ENCODE data around the gene CFAP298.

The CFAP298 gene

DNA sequence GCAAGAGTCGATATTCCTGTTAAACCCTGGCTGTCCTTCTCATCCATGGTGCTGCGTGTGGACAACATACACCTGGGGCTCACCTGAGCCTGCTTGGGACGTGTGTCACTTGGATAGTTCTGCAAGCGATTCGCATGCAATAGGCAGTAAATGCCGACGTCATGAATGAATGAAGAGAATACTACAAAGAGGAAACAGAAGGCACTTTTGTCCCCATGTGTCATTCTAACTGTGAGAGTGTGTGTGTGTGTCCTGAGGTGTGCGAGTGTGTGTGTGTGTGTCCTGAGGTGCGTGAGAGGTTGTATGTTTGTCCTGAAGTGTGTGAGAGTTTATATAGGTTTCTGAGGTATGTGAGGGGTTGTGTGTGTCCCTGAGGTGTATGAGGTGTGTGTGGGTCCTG is 26.2 kb downstream of the CFAP298 start:
- TF ChIP-seq, protein P1, sequence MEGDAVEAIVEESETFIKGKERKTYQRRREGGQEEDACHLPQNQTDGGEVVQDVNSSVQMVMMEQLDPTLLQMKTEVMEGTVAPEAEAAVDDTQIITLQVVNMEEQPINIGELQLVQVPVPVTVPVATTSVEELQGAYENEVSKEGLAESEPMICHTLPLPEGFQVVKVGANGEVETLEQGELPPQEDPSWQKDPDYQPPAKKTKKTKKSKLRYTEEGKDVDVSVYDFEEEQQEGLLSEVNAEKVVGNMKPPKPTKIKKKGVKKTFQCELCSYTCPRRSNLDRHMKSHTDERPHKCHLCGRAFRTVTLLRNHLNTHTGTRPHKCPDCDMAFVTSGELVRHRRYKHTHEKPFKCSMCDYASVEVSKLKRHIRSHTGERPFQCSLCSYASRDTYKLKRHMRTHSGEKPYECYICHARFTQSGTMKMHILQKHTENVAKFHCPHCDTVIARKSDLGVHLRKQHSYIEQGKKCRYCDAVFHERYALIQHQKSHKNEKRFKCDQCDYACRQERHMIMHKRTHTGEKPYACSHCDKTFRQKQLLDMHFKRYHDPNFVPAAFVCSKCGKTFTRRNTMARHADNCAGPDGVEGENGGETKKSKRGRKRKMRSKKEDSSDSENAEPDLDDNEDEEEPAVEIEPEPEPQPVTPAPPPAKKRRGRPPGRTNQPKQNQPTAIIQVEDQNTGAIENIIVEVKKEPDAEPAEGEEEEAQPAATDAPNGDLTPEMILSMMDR (IDR thresholded peaks at IDR 0.05; ENCODE audit: control insufficient read depth, extremely low read depth, insufficient read depth) = no peak
- H3K4me3 ChIP-seq (ENCODE audit: low read depth, low read length) = no peak overlapping the region
- DNase-seq (ENCODE audit: low read depth) = no peak

DNA sequence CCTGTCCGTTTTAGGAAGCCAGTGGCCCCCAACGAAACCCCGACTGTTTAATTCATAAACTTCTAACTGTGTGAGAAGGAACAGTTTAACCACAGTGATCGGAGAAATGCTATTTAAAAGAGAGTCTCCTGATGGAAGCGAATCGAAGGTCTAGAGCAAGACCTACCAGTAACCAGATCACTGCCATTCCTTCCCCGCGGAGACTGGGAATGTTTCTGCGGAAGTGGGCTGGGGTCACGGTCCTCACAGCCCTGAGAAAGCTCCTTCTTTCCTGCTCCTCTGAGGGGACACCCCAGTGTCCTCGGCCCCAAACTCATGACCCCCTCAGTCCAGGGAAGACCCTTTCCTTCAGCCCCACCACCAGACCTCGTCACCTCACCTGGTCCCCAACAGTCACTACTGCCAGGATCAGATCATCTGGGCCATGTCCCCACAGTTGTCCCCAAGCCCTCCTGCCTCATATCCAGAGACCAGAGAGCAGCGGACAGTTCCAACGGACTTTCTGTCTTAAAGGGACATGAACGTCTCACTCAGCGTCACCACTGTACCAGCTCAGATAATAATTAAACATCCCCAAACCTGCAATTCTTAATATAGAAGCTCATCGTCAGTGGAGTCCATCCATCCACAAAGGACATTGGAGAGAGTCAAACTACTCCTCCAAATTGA is 27.0 kb downstream of the CFAP298 start, which contains the start of gene TCP10L:
TCP10L (minus strand) TSS at position 482 of the 669 bp plus-strand sequence. CDS start 1,219 bp downstream, outside the sequence.
- no peak within 1 kb of the TSS for H3K4me3 ChIP-seq (ENCODE audit: low read depth, low read length)
- DNase-seq (ENCODE audit: low read depth) = no peak
- TF ChIP-seq, protein P1 (IDR thresholded peaks at IDR 0.05; ENCODE audit: control insufficient read depth, extremely low read depth, insufficient read depth) = no peak

DNA sequence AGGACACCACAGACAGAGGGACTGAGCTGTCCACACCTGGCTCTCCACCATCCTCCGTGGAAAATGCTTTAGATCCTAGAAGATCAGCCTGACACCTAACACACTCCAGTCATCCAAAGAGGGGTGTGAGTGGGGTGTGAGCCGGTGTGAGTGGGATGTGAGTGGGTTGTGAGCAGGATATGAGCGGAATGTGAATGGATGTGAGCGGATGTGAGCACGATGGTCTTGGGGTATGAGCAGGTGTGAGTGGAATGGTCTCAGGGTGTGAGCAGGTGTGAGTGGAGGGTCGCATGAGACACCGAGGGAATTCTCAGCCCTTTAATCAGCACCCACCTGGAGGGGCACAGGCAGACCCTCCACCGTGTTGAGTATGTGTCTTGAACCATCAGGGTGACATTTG is 27.7 kb downstream of the CFAP298 start:
- DNase-seq (ENCODE audit: low read depth) = no peak
- TF ChIP-seq, protein P1 (IDR thresholded peaks at IDR 0.05; ENCODE audit: control insufficient read depth, extremely low read depth, insufficient read depth) = no peak
- no peak overlapping the region for H3K4me3 ChIP-seq (ENCODE audit: low read depth, low read length)

DNA sequence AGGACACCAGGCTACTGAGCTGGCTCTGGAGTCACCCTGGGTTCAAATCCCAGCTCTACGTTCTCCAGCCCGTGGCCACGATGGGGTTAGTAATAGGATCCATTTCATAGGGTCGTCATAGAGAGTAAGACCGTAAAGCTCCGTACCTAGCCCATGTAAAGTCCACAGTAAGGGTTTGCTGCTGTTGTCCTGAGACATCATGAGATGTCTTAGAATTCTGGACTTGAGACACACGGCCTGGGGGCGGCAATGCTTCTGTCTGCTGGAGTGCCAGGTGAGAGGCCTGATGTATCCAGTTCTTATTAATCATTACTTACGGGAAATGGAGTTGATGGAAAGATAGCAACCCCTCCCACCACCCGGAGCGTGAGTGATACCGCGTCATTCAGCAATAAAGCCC is 30.4 kb downstream of the CFAP298 start:
- no peak for DNase-seq (ENCODE audit: low read depth)
- no peak overlapping the region for H3K4me3 ChIP-seq (ENCODE audit: low read depth, low read length)
- TF ChIP-seq, protein P1 (IDR thresholded peaks at IDR 0.05; ENCODE audit: control insufficient read depth, extremely low read depth, insufficient read depth) = no peak

DNA sequence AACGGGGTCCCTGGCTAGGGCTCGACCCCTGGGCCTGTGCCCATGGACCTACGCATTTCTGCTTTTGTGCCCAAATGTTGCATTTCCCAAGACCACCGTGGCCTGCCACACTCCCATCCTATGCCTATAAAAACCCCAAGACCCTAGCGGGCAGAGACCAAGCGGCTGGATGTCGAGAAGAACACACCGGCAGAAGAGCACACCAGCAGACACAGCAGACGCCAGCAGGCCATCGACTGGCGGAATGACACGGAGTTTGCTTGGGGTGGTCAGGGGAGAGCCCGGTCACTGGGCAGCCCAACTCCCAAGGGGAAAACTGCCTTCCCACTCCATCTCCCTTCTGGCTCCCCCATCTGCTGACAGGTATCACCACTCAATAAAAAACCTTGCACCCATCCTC is 31.2 kb downstream of the CFAP298 start:
- DNase-seq (ENCODE audit: low read depth) = no peak
- TF ChIP-seq, protein P1 (IDR thresholded peaks at IDR 0.05; ENCODE audit: control insufficient read depth, extremely low read depth, insufficient read depth) = no peak
- H3K4me3 ChIP-seq (ENCODE audit: low read depth, low read length) = no peak overlapping the region

DNA sequence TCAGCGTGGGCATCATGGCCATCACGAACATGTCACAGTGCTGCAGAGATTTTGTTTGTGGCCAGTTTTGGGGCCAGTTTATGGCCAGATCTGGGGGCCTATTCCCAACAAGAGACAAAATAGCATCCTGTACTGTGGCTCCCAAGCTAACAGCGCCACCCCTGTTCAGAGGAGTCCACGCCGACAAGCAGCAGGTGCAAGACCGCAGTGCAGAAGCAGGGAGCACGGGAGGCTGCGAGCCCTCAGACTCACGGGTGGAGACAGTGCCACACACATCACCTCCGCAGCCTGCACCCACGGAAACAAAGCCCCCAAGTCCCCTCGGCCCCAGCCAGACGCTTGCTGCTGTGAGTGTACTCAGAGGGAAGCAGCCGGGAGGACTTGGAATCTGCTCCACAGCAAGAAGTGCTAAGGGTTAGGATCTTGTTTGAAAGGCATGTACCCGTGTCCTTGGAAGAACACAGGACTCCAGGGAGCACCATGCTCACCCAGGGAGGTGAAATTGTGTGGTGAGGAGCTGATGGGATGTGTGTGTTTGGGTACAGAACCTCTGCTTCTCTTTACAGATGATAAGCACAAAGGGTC is 34.0 kb downstream of the CFAP298 start:
- TF ChIP-seq, protein P1 (IDR thresholded peaks at IDR 0.05; ENCODE audit: control insufficient read depth, extremely low read depth, insufficient read depth) = peak; percentile 44
- H3K4me3 ChIP-seq (ENCODE audit: low read depth, low read length) = no peak overlapping the region
- DNase-seq (ENCODE audit: low read depth) = no peak

All from LNCaP clone FGC (cell line).